IMR-90 (cell line): ENCODE measurements around the gene TMEM176A. TPM values are rescaled to one million over a fixed set of nuclear protein-coding genes. Genes with fewer than 3 reads are reported as not detected.

Source experiments
- ATAC-seq: fragments of 200-7000 bp; cut with Tn5 transposase; 2 replicates; pipeline ENCODE4 v1.9.1; 2020; ENCODE audit warnings: low read depth, mild to moderate bottlenecking, moderate library complexity
- BruUV-seq: library from RNA; stranded (reverse); fragments of 400-500 nt; replicated peaks from 2 replicates; lab custom pipeline; 2021; lab: Mats Ljungman, UMichigan
- CTCF ChIA-PET: fragments of 300-600 bp; formaldehyde crosslinking; extraction: SDS; loops from one replicate; lab custom pipeline; 2021; ENCODE audit warnings: antibody characterized with exemption; lab: Yijun Ruan, JAX
- POLR2A ChIA-PET: fragments of 300-600 bp; sonication (Branson Sonifier 250); formaldehyde crosslinking; loops from one replicate; lab custom pipeline; 2022; ENCODE audit warnings: antibody characterized with exemption; ENCODE audit not compliant: unreplicated experiment; lab: Charles Lee
- DNase-seq: peaks from one replicate; pipeline ENCODE4 v3.0.0; 2013
- H2AFZ ChIP-seq: replicated peaks from 2 replicates; pipeline ENCODE3; 2013; ENCODE audit warnings: low read length, mild to moderate bottlenecking; ENCODE audit not compliant: poor library complexity
- H2AK5ac ChIP-seq: 2 replicates; pipeline ENCODE4 v1.6.1; 2013; ENCODE audit warnings: low read depth, low read length, inconsistent platforms
- H2AK9ac ChIP-seq: replicated peaks from 2 replicates; pipeline ENCODE3; 2013; ENCODE audit warnings: mild to moderate bottlenecking, low read depth, low read length, moderate library complexity; ENCODE audit not compliant: poor library complexity
- H2BK120ac ChIP-seq: 2 replicates; pipeline ENCODE4 v1.6.1; 2013; ENCODE audit warnings: low read depth, low read length, inconsistent platforms
- H2BK15ac ChIP-seq: 3 replicates; pipeline ENCODE4 v1.6.1; 2013; ENCODE audit warnings: low read depth, low read length, inconsistent platforms
- H2BK20ac ChIP-seq: 2 replicates; pipeline ENCODE4 v1.6.1; 2013; ENCODE audit warnings: low read depth, mild to moderate bottlenecking, inconsistent platforms, low read length, moderate library complexity
- H2BK5ac ChIP-seq: 2 replicates; pipeline ENCODE4 v1.6.1; 2013; ENCODE audit warnings: mild to moderate bottlenecking, low read depth, low read length, inconsistent platforms; ENCODE audit not compliant: poor library complexity, severe bottlenecking
- H3K14ac ChIP-seq: replicated peaks from 2 replicates; pipeline ENCODE4 v1.6.1; 2013; ENCODE audit warnings: low read depth, low read length, inconsistent platforms
- H3K18ac ChIP-seq: 2 replicates; pipeline ENCODE4 v1.6.1; 2013; ENCODE audit warnings: low read depth, low read length, control low read depth
- H3K23ac ChIP-seq: 2 replicates; pipeline ENCODE4 v1.6.1; 2013; ENCODE audit warnings: low read depth, low read length, inconsistent platforms
- H3K27ac ChIP-seq: 2 replicates; pipeline ENCODE4 v1.5.1; 2013; ENCODE audit warnings: mild to moderate bottlenecking, control low read depth, low read length; ENCODE audit not compliant: insufficient read depth
- H3K27me3 ChIP-seq: 2 replicates; pipeline ENCODE4 v1.6.1; 2013; ENCODE audit warnings: low read length; ENCODE audit not compliant: control insufficient read depth, insufficient read depth
- H3K36me3 ChIP-seq: 2 replicates; pipeline ENCODE4 v1.6.1; 2013; ENCODE audit warnings: low read length, mixed read lengths; ENCODE audit not compliant: control insufficient read depth, insufficient read depth
- H3K4ac ChIP-seq: 2 replicates; pipeline ENCODE4 v1.6.1; 2013; ENCODE audit warnings: low read depth, low read length, inconsistent platforms
- H3K4me1 ChIP-seq: 2 replicates; pipeline ENCODE4 v1.6.1; 2013; ENCODE audit warnings: low read length, mixed read lengths; ENCODE audit not compliant: control insufficient read depth, insufficient read depth
- H3K4me2 ChIP-seq: 2 replicates; pipeline ENCODE4 v1.6.1; 2013; ENCODE audit warnings: low read depth, mild to moderate bottlenecking, control low read depth, low read length, moderate library complexity
- H3K4me3 ChIP-seq: 2 replicates; pipeline ENCODE4 v1.5.1; 2013; ENCODE audit warnings: low read depth, mild to moderate bottlenecking, control low read depth, low read length, moderate library complexity; ENCODE audit not compliant: insufficient read depth
- H3K56ac ChIP-seq: 2 replicates; pipeline ENCODE4 v1.6.1; 2013; ENCODE audit warnings: low read length, inconsistent platforms; ENCODE audit not compliant: insufficient read depth; ENCODE audit errors: extremely low read depth
- H3K79me1 ChIP-seq, 2 experiments: 2 replicates each; pipeline ENCODE4 v1.6.1; 2013; ENCODE audit warnings: low read length in 2 of 2, inconsistent platforms in 1 of 2, low read depth in 1 of 2
- H3K9ac ChIP-seq: 2 replicates; pipeline ENCODE4 v1.6.1; 2013; ENCODE audit warnings: low read depth, low read length, control low read depth
- H3K9me1 ChIP-seq: 2 replicates; pipeline ENCODE4 v1.6.1; 2013; ENCODE audit warnings: low read length, inconsistent platforms; ENCODE audit not compliant: insufficient read depth
- H3K9me3 ChIP-seq: 2 replicates; pipeline ENCODE4 v1.6.1; 2013; ENCODE audit warnings: low read length; ENCODE audit not compliant: control insufficient read depth, insufficient read depth
- H4K20me1 ChIP-seq: 2 replicates; pipeline ENCODE4 v1.6.1; 2013; ENCODE audit warnings: low read length, inconsistent platforms; ENCODE audit not compliant: insufficient read depth
- H4K5ac ChIP-seq: 2 replicates; pipeline ENCODE4 v1.6.1; 2013; ENCODE audit warnings: mild to moderate bottlenecking, low read depth, low read length, control low read depth
- H4K8ac ChIP-seq, 2 experiments: 2 replicates each; pipeline ENCODE4 v1.6.1; 2013; ENCODE audit warnings: low read depth in 2 of 2, low read length in 2 of 2, control low read depth in 1 of 2, inconsistent platforms in 1 of 2
- H4K91ac ChIP-seq: 2 replicates; pipeline ENCODE4 v1.6.1; 2013; ENCODE audit warnings: low read depth, low read length, inconsistent platforms; ENCODE audit not compliant: insufficient read depth
- BHLHE40 ChIP-seq: fragments of 150-350 bp; IDR thresholded peaks from 2 replicates; pipeline ENCODE4 v1.6.1; 2016; ENCODE audit warnings: mild to moderate bottlenecking, low read depth, low read length
- CEBPB ChIP-seq: IDR thresholded peaks from 2 replicates; pipeline ENCODE4 v1.6.1; 2012; ENCODE audit warnings: low read depth, low read length, improper control_type of control experiment
- CHD1 ChIP-seq: IDR thresholded peaks from 2 replicates; pipeline ENCODE4 v1.6.1; 2012; ENCODE audit warnings: low read depth, low read length, improper control_type of control experiment
- CTCF ChIP-seq: conservative IDR thresholded peaks from 2 replicates; pipeline ENCODE4 v1.5.1; 2012; ENCODE audit warnings: mild to moderate bottlenecking, low read depth, low read length, improper control_type of control experiment
- ELK1 ChIP-seq: fragments of 150-350 bp; IDR thresholded peaks from 2 replicates; pipeline ENCODE4 v1.6.1; 2016; ENCODE audit warnings: low read depth, mild to moderate bottlenecking, low read length, moderate library complexity, borderline replicate concordance
- FOS ChIP-seq: fragments of 150-350 bp; IDR thresholded peaks from 2 replicates; pipeline ENCODE4 v1.6.1; 2016; ENCODE audit warnings: low read depth, low read length
- MAFK ChIP-seq: IDR thresholded peaks from 2 replicates; pipeline ENCODE4 v1.6.1; 2012; ENCODE audit warnings: low read depth, low read length, improper control_type of control experiment
- MAZ ChIP-seq: IDR thresholded peaks from 2 replicates; pipeline ENCODE4 v1.6.1; 2012; ENCODE audit warnings: low read depth, mild to moderate bottlenecking, low read length, improper control_type of control experiment, moderate library complexity, borderline replicate concordance
- MXI1 ChIP-seq: IDR thresholded peaks from 2 replicates; pipeline ENCODE4 v1.6.1; 2012; ENCODE audit warnings: low read depth, mild to moderate bottlenecking, low read length, moderate library complexity, borderline replicate concordance
- NFE2L2 ChIP-seq: fragments of 150-350 bp; IDR thresholded peaks from 2 replicates; pipeline ENCODE4 v1.6.1; 2016; ENCODE audit warnings: low read depth, mild to moderate bottlenecking, low read length
- POLR2A ChIP-seq: IDR thresholded peaks from 2 replicates; pipeline ENCODE4 v1.6.1; 2012; ENCODE audit warnings: mild to moderate bottlenecking, low read depth, low read length
- RAD21 ChIP-seq: IDR thresholded peaks from 2 replicates; pipeline ENCODE4 v1.6.1; 2012; ENCODE audit warnings: low read length, improper control_type of control experiment
- RCOR1 ChIP-seq: IDR thresholded peaks from 2 replicates; pipeline ENCODE4 v1.6.1; 2012; ENCODE audit warnings: mild to moderate bottlenecking, low read length, improper control_type of control experiment; ENCODE audit not compliant: insufficient replicate concordance
- RFX5 ChIP-seq: IDR thresholded peaks from 2 replicates; pipeline ENCODE4 v1.8.0; 2012; ENCODE audit warnings: low read depth, mild to moderate bottlenecking, low read length, moderate library complexity
- SMC3 ChIP-seq: fragments of 150-350 bp; IDR thresholded peaks from 2 replicates; pipeline ENCODE4 v1.6.1; 2016; ENCODE audit warnings: low read depth, mild to moderate bottlenecking, antibody characterized with exemption, low read length, moderate library complexity
- USF2 ChIP-seq: fragments of 150-350 bp; IDR thresholded peaks from 2 replicates; pipeline ENCODE4 v1.6.1; 2017; ENCODE audit warnings: mild to moderate bottlenecking, antibody characterized with exemption, low read length, low read depth
- WGBS, 2 experiments: methylation state at CpG; one replicate each; pipeline versions ENCODE4 v1.1.5 to v1.1.7; 2013; ENCODE audit warnings: missing lambda C conversion rate in 2 of 2; ENCODE audit not compliant: insufficient read length in 1 of 2; ENCODE audit errors: extremely low coverage in 2 of 2; 5-methylcytosine and 5-hydroxymethylcytosine counted together
- dilution Hi-C: fragments of 300-500 bp; cut with HindIII; formaldehyde crosslinking; loops from one replicate; pipeline ENCODE4 v1.14.3; 2018; ENCODE audit warnings: low sequenced_read_pairs; ENCODE audit not compliant: unreplicated experiment
- in situ Hi-C: fragments of 300-500 bp; cut with MboI; formaldehyde crosslinking; loops from 3 replicates; pipeline ENCODE4 v1.14.3; 2019; ENCODE audit warnings: low sequenced_read_pairs, inconsistent platforms, mixed read lengths
- intact Hi-C: fragments of 100-400 bp; cut with micrococcal nuclease; formaldehyde crosslinking; loops from 2 replicates; pipeline ENCODE4 v1.10.0; 2022
- polyA plus RNA-seq, 3 experiments: library from polyadenylated mRNA; depleted of rRNA; stranded (reverse); fragments of >200 nt; gene quantifications; 2 replicates each; pipeline ENCODE4 v1.2.3, GENCODE V29; 2012; ENCODE audit warnings: low replicate concordance in 1 of 3
- total RNA-seq: library from RNA; depleted of rRNA; stranded (reverse); fragments of >200 nt; gene quantifications from 2 replicates; pipeline ENCODE4 v1.2.3, GENCODE V29; 2012

Gene TMEM176A
- total and polyA plus RNA-seq, 2 of the 4 experiments (the other 2 are of a cell fraction), result not detected

- TF ChIP-seq USF2 (no peak), RCOR1 (no peak), CTCF (no peak), BHLHE40 (no peak), RAD21 (no peak), MXI1 (no peak), POLR2A (no peak), MAFK (no peak), ELK1 (no peak), CHD1 (no peak), SMC3 (no peak), RFX5 (no peak), NFE2L2 (no peak), MAZ (no peak), CEBPB (no peak), FOS (no peak)
- Histone ChIP-seq H3K18ac (no peak overlapping the region), H3K56ac (no peak overlapping the region), H2BK15ac (no peak overlapping the region), H3K14ac (no peak overlapping the region), H3K27ac (no peak overlapping the region), H4K5ac (no peak overlapping the region), H3K4me3 (no peak overlapping the region), H3K4me1 (no peaks in the 10 kb centered on the region; the same call in 1 of the 2 replicates), H3K36me3 (no peaks in the 10 kb centered on the region), H2AK5ac (no peak overlapping the region), H2BK20ac (no peak overlapping the region), H3K9ac (no peak overlapping the region), H3K9me1 (no peaks in the 10 kb centered on the region), H4K20me1 (no peaks in the 10 kb centered on the region), H3K4me2 (no peak overlapping the region), H3K4ac (no peak overlapping the region), H2BK5ac (no peak overlapping the region), H2BK120ac (no peak overlapping the region), H3K23ac (no peak overlapping the region), H3K9me3 (no peaks in the 10 kb centered on the region), H4K91ac (no peak overlapping the region), H2AFZ (no peak overlapping the region), H2AK9ac (no peak overlapping the region), H3K79me1 (no peaks in the 10 kb centered on the region), H4K8ac (no peak overlapping the region), H3K27me3 (no peaks in the 10 kb centered on the region; the same call in 1 of the 2 replicates)
- intact Hi-C loops (no loop called here), in situ Hi-C loops (no loop called here), dilution Hi-C loops (no loop called here)
- ATAC-seq, result no peak
- DNase-seq, result no peak
- no TSS peak for BruUV-seq
- POLR2A ChIA-PET, result no interaction called here
- 42% methylated on average over 3 of the region's 6 CpGs; no CpG with 5 or more reads in 1 of the 2 experiments for WGBS, 2 experiments
- CTCF ChIA-PET, result interaction anchor here (0.6 kb wide), 1 partner anchor 459 kb away, joined by 3 read pairs; no protein-coding TSS in a partner anchor
Observed at GRCh38 chr7:150835702-150836280, 35.2 kb downstream of the TMEM176A start.
